ENCODE data around the gene DHX35. TPM values are rescaled to one million over a fixed set of nuclear protein-coding genes. Genes with fewer than 3 reads are reported as not detected.
A peak's percentile ranks its signal among the peaks of the same experiment; 100 is the strongest.

Gene DHX35
- total and polyA plus RNA-seq, 2 of the 13 experiments (the other 11 are each of a cell fraction or from before 2014, with no cell fraction given): 25.8 to 28.7 TPM

DNA sequence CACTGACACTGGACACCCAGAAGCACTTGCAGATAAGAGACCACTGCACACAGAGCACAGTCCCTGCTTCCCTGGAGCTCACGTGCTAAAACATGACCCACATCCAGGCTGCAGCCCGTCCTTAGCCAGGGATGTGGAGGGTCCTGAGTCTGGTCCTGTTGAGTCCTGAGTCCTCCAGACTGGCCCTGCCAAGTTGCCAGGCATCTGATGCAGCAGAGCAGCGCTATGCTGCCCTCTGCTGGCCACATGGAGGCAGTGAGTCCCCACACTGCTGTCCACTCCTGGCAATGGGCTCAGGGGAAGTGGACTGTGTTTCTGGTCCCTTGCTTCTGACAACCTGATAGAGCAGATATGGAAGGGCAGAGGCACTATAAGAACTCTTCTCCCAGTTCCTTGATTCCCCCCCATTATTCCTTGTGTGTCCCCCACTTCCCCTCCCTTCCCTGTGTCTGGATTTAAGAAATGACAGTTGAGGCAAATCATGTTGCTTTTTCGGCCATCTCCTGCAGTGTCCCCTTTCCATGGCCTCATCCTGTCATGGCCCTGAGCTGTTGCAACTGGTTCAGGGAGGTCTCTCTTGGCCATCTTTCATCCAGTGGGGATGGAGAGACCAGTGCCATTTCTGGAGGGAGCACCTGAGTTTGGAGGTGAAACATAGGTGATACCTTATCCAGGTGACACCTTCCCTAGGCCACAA is 86.0 kb downstream of the DHX35 start (continued):
- peak; percentile 83 for TF ChIP-seq ZNF263 (CRISPR knock-in tag; IDR thresholded peaks at IDR 0.05)
- TF ChIP-seq, protein P1, sequence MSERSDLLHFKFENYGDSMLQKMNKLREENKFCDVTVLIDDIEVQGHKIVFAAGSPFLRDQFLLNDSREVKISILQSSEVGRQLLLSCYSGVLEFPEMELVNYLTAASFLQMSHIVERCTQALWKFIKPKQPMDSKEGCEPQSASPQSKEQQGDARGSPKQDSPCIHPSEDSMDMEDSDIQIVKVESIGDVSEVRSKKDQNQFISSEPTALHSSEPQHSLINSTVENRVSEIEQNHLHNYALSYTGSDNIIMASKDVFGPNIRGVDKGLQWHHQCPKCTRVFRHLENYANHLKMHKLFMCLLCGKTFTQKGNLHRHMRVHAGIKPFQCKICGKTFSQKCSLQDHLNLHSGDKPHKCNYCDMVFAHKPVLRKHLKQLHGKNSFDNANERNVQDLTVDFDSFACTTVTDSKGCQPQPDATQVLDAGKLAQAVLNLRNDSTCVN (CRISPR knock-in tag; IDR thresholded peaks at IDR 0.05; ENCODE audit: borderline replicate concordance): peak; percentile 68; the same call in 1 of the 2 replicates
- no peak for TF ChIP-seq DPF2 (CRISPR knock-in tag; IDR thresholded peaks at IDR 0.05; ENCODE audit: borderline replicate concordance, low read depth)
- TF ChIP-seq SMAD1 (CRISPR knock-in tag; IDR thresholded peaks at IDR 0.05; ENCODE audit: borderline replicate concordance, low read depth): peak; percentile 79; the same call in 1 of the 2 replicates
- TF ChIP-seq RFXANK (CRISPR knock-in tag; IDR thresholded peaks at IDR 0.05): no peak
- 0 out of 2 replicates have a peak, but pooled peaks have one; percentile 34 for TF ChIP-seq ZNF558 (CRISPR knock-in tag; IDR thresholded peaks at IDR 0.05; ENCODE audit: borderline replicate concordance)
- TF ChIP-seq NFYC (CRISPR knock-in tag; IDR thresholded peaks at IDR 0.05): peak; percentile 31; the same call in 1 of the 2 replicates
- TF ChIP-seq ZNF713 (CRISPR knock-in tag; IDR thresholded peaks at IDR 0.05): 0 out of 2 replicates have a peak, but pooled peaks have one; percentile 53
- TF ChIP-seq ZNF737 (CRISPR knock-in tag; IDR thresholded peaks at IDR 0.05; ENCODE audit: borderline replicate concordance): 0 out of 2 replicates have a peak, but pooled peaks have one; percentile 1
- no peak for TF ChIP-seq NCOA5 (CRISPR knock-in tag; IDR thresholded peaks at IDR 0.05)
- TF ChIP-seq U2AF2 (IDR thresholded peaks at IDR 0.05; ENCODE audit: low read depth, low read length): no peak
- 0 out of 2 replicates have a peak, but pooled peaks have one; percentile 11 for TF ChIP-seq HOXA9 (CRISPR knock-in tag; IDR thresholded peaks at IDR 0.05; ENCODE audit: borderline replicate concordance)
- TF ChIP-seq KDM1A (CRISPR knock-in tag; IDR thresholded peaks at IDR 0.05): no peak; the same call in 1 of the 2 replicates
- TF ChIP-seq, protein P2, sequence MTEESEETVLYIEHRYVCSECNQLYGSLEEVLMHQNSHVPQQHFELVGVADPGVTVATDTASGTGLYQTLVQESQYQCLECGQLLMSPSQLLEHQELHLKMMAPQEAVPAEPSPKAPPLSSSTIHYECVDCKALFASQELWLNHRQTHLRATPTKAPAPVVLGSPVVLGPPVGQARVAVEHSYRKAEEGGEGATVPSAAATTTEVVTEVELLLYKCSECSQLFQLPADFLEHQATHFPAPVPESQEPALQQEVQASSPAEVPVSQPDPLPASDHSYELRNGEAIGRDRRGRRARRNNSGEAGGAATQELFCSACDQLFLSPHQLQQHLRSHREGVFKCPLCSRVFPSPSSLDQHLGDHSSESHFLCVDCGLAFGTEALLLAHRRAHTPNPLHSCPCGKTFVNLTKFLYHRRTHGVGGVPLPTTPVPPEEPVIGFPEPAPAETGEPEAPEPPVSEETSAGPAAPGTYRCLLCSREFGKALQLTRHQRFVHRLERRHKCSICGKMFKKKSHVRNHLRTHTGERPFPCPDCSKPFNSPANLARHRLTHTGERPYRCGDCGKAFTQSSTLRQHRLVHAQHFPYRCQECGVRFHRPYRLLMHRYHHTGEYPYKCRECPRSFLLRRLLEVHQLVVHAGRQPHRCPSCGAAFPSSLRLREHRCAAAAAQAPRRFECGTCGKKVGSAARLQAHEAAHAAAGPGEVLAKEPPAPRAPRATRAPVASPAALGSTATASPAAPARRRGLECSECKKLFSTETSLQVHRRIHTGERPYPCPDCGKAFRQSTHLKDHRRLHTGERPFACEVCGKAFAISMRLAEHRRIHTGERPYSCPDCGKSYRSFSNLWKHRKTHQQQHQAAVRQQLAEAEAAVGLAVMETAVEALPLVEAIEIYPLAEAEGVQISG (CRISPR knock-in tag; IDR thresholded peaks at IDR 0.05): peak; percentile 67; the same call in 1 of the 2 replicates
- TF ChIP-seq MAF1 (CRISPR knock-in tag; IDR thresholded peaks at IDR 0.05; ENCODE audit: borderline replicate concordance): no peak
- TF ChIP-seq, protein P3, sequence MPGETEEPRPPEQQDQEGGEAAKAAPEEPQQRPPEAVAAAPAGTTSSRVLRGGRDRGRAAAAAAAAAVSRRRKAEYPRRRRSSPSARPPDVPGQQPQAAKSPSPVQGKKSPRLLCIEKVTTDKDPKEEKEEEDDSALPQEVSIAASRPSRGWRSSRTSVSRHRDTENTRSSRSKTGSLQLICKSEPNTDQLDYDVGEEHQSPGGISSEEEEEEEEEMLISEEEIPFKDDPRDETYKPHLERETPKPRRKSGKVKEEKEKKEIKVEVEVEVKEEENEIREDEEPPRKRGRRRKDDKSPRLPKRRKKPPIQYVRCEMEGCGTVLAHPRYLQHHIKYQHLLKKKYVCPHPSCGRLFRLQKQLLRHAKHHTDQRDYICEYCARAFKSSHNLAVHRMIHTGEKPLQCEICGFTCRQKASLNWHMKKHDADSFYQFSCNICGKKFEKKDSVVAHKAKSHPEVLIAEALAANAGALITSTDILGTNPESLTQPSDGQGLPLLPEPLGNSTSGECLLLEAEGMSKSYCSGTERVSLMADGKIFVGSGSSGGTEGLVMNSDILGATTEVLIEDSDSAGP (CRISPR knock-in tag; IDR thresholded peaks at IDR 0.05; ENCODE audit: borderline replicate concordance): peak; percentile 34
- TF ChIP-seq STAG1 (CRISPR knock-in tag; IDR thresholded peaks at IDR 0.05): peak; percentile 99
- peak; percentile 52; the same call in 1 of the 2 replicates for TF ChIP-seq MTA1 (CRISPR knock-in tag; IDR thresholded peaks at IDR 0.05; ENCODE audit: borderline replicate concordance)
- TF ChIP-seq, protein P4, sequence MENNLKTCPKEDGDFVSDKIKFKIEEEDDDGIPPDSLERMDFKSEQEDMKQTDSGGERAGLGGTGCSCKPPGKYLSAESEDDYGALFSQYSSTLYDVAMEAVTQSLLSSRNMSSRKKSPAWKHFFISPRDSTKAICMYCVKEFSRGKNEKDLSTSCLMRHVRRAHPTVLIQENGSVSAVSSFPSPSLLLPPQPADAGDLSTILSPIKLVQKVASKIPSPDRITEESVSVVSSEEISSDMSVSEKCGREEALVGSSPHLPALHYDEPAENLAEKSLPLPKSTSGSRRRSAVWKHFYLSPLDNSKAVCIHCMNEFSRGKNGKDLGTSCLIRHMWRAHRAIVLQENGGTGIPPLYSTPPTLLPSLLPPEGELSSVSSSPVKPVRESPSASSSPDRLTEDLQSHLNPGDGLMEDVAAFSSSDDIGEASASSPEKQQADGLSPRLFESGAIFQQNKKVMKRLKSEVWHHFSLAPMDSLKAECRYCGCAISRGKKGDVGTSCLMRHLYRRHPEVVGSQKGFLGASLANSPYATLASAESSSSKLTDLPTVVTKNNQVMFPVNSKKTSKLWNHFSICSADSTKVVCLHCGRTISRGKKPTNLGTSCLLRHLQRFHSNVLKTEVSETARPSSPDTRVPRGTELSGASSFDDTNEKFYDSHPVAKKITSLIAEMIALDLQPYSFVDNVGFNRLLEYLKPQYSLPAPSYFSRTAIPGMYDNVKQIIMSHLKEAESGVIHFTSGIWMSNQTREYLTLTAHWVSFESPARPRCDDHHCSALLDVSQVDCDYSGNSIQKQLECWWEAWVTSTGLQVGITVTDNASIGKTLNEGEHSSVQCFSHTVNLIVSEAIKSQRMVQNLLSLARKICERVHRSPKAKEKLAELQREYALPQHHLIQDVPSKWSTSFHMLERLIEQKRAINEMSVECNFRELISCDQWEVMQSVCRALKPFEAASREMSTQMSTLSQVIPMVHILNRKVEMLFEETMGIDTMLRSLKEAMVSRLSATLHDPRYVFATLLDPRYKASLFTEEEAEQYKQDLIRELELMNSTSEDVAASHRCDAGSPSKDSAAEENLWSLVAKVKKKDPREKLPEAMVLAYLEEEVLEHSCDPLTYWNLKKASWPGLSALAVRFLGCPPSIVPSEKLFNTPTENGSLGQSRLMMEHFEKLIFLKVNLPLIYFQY (CRISPR knock-in tag; IDR thresholded peaks at IDR 0.05; ENCODE audit: borderline replicate concordance): peak; percentile 71; the same call in 1 of the 2 replicates

Measured in HepG2 (cell line).